Suprapubic skin (tissue), 4 donors: ENCODE data around the gene RNF183. TPM values are rescaled to one million over a fixed set of nuclear protein-coding genes. Genes with fewer than 3 reads are reported as not detected.
A peak's percentile ranks its signal among the peaks of the same experiment; 100 is the strongest.

Source experiments
- DNase-seq, 2 donors: peaks; one replicate each; pipeline ENCODE4 v3.0.0-alpha.2; 2019; ENCODE audit warnings: low spot score in 2 of 2
- H3K27ac ChIP-seq: fragments of 200-600 bp; sonication (generic); one replicate; pipeline ENCODE4 v1.5.1; 2019
- H3K27me3 ChIP-seq: fragments of 200-600 bp; sonication (generic); one replicate; pipeline ENCODE4 v1.5.1; 2019
- H3K36me3 ChIP-seq: fragments of 200-600 bp; sonication (generic); one replicate; pipeline ENCODE4 v1.5.1; 2019
- H3K4me1 ChIP-seq: fragments of 200-600 bp; sonication (generic); one replicate; pipeline ENCODE4 v1.5.1; 2019
- H3K4me3 ChIP-seq: fragments of 200-600 bp; sonication (generic); one replicate; pipeline ENCODE4 v1.5.1; 2019; ENCODE audit warnings: mild to moderate bottlenecking
- H3K9me3 ChIP-seq: fragments of 200-600 bp; sonication (generic); one replicate; pipeline ENCODE4 v1.5.1; 2019
- EP300 ChIP-seq: sonication (generic); formaldehyde crosslinking; IDR thresholded peaks from one replicate; pipeline ENCODE4 v1.6.1; 2017; ENCODE audit warnings: antibody characterized with exemption
- POLR2A ChIP-seq, 2 donors: fragments of 450-650 bp; IDR thresholded peaks; one replicate each; pipeline ENCODE4 v1.6.1; 2017; ENCODE audit warnings: antibody characterized with exemption in 2 of 2, mild to moderate bottlenecking in 2 of 2, moderate library complexity in 2 of 2
- POLR2AphosphoS5 ChIP-seq, 3 donors: sonication (generic); formaldehyde crosslinking; IDR thresholded peaks; one replicate each; pipeline ENCODE4 v1.6.1; 2017; ENCODE audit warnings: antibody characterized with exemption in 3 of 3
- WGBS: methylation state at CpG from one replicate; pipeline ENCODE4 v1.1.5; 2018; 5-methylcytosine and 5-hydroxymethylcytosine counted together
- total RNA-seq, 4 donors: library from RNA; depleted of rRNA; stranded (reverse); fragments of >200 nt; gene quantifications; one replicate each; pipeline ENCODE4 v1.1.0, GENCODE V29; 2016
- TF ChIP-seq, protein P1 (sequence below), 2 donors: fragments of 200-600 bp in 1 of 2; fragments of 450-650 bp in 1 of 2; sonication (generic) in 1 of 2; IDR thresholded peaks; one replicate each; pipeline ENCODE4 v1.5.1; 2016 to 2019; ENCODE audit warnings: antibody characterized with exemption in 2 of 2, mild to moderate bottlenecking in 1 of 2, moderate library complexity in 1 of 2

The RNF183 gene
- total RNA-seq, 4 donors from 2014 or later: 2.0 TPM; not detected in 3

GRCh38 chr9:113349445-113350094, 46.4 kb upstream of the RNF183 start, which contains the start of gene BSPRY:
Gene BSPRY (plus strand): TSS chr9:113349541. CDS start chr9:113349580, 39 bp downstream.
- peaks cover 22% of the 10 kb centered on the region for H3K4me1 ChIP-seq
- peak within 1 kb of the TSS; percentile 67 for H3K27ac ChIP-seq
- no peak for DNase-seq
- no peaks in the 10 kb centered on the region for H3K9me3 ChIP-seq
- H3K36me3 ChIP-seq: no peaks in the 10 kb centered on the region
- peak within 1 kb of the TSS; percentile 68 for H3K4me3 ChIP-seq
- no peak for TF ChIP-seq EP300
- TF ChIP-seq, protein P1, sequence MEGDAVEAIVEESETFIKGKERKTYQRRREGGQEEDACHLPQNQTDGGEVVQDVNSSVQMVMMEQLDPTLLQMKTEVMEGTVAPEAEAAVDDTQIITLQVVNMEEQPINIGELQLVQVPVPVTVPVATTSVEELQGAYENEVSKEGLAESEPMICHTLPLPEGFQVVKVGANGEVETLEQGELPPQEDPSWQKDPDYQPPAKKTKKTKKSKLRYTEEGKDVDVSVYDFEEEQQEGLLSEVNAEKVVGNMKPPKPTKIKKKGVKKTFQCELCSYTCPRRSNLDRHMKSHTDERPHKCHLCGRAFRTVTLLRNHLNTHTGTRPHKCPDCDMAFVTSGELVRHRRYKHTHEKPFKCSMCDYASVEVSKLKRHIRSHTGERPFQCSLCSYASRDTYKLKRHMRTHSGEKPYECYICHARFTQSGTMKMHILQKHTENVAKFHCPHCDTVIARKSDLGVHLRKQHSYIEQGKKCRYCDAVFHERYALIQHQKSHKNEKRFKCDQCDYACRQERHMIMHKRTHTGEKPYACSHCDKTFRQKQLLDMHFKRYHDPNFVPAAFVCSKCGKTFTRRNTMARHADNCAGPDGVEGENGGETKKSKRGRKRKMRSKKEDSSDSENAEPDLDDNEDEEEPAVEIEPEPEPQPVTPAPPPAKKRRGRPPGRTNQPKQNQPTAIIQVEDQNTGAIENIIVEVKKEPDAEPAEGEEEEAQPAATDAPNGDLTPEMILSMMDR (IDR thresholded peaks at IDR 0.05): no peak
- TF ChIP-seq POLR2AphosphoS5 (IDR thresholded peaks at IDR 0.05): no peak
- TF ChIP-seq POLR2A (IDR thresholded peaks at IDR 0.05): no peak
- peaks cover 24% of the 10 kb centered on the region for H3K27me3 ChIP-seq
- 3% methylated on average over 17 of the region's 71 CpGs for WGBS

GRCh38 chr9:113349066-113349444, 45.9 kb upstream of the RNF183 start:
- Histone ChIP-seq H3K9me3 (no peaks in the 10 kb centered on the region), H3K4me1 (peaks cover 22% of the 10 kb centered on the region), H3K27ac (peak overlapping the region; percentile 67), H3K36me3 (no peaks in the 10 kb centered on the region), H3K4me3 (peak overlapping the region; percentile 68), H3K27me3 (peaks cover 24% of the 10 kb centered on the region)
- DNase-seq: no peak
- 24% methylated on average over 13 of the region's 13 CpGs for WGBS
- TF ChIP-seq POLR2AphosphoS5 (IDR thresholded peaks at IDR 0.05) (no peak), EP300 (no peak), POLR2A (IDR thresholded peaks at IDR 0.05) (no peak)
- TF ChIP-seq, protein P1 (IDR thresholded peaks at IDR 0.05): no peak

DNA sequence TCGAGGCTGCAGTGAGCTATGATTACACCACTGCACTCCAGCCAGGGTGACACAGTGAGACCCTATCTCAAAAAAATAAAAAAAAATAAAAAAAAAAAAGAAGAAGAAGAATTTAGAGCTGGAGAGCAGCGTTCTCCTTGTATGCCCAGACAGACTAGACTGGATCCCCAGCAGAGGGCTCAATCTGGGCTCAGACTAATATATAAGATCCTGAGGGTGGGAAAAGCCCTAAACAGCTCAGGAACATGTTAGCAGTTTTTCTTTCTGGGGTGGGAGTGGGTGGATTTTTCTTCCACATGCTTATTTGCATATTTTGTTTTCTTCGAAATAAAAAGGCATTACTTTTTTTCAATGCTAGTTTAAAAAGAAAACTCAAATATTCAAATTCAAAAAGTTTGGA, 45.3 kb upstream of the RNF183 start:
- no peak overlapping the region for H3K27ac ChIP-seq

DNA sequence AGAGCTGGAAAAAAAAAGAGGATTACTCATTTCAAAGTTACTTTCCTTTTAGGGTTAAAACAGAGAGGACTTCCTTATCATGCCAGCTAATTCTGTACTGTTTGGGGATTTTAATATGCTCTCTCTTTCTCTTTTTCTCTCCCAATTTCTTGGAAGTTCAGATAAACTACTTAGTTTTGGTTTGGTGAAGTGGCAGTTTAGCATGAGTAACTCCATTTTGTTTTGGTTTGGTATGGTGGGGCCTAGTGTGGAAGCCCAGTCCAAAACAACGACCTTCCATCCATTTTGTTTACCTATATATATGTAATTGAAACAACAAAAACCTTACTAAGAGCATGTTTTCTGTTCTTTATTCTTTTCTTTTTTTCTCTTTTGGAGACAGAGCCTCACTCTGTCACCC, 42.5 kb upstream of the RNF183 start:
- peaks cover 32% of the 10 kb centered on the region for H3K4me1 ChIP-seq
- no peaks in the 10 kb centered on the region for H3K9me3 ChIP-seq
- 83% methylated on average over 1 of the region's 1 CpG for WGBS
- H3K27ac ChIP-seq: no peak overlapping the region
- H3K27me3 ChIP-seq: peaks cover 11% of the 10 kb centered on the region
- H3K4me3 ChIP-seq: no peak overlapping the region
- no peaks in the 10 kb centered on the region for H3K36me3 ChIP-seq
- no peak for TF ChIP-seq POLR2AphosphoS5 (IDR thresholded peaks at IDR 0.05)
- TF ChIP-seq EP300: no peak
- TF ChIP-seq, protein P1 (IDR thresholded peaks at IDR 0.05): no peak
- no peak for TF ChIP-seq POLR2A (IDR thresholded peaks at IDR 0.05)
- DNase-seq: no peak

More for the DNA sequence above, 45.3 kb upstream of the RNF183 start:
- H3K9me3 ChIP-seq: no peaks in the 10 kb centered on the region
- no peaks in the 10 kb centered on the region for H3K36me3 ChIP-seq
- DNase-seq: no peak
- no peak for TF ChIP-seq POLR2A (IDR thresholded peaks at IDR 0.05)
- TF ChIP-seq, protein P1 (IDR thresholded peaks at IDR 0.05): no peak
- TF ChIP-seq POLR2AphosphoS5 (IDR thresholded peaks at IDR 0.05): no peak
- no peak for TF ChIP-seq EP300
- no peak overlapping the region for H3K4me3 ChIP-seq
- 87% methylated on average over 3 of the region's 3 CpGs for WGBS
- peaks cover 24% of the 10 kb centered on the region for H3K27me3 ChIP-seq
- peaks cover 25% of the 10 kb centered on the region for H3K4me1 ChIP-seq

GRCh38 chr9:113345190-113345589, 42.0 kb upstream of the RNF183 start:
- TF ChIP-seq POLR2AphosphoS5 (IDR thresholded peaks at IDR 0.05): no peak
- Histone ChIP-seq H3K27me3 (peaks cover 6% of the 10 kb centered on the region), H3K9me3 (no peaks in the 10 kb centered on the region), H3K4me3 (no peak overlapping the region), H3K4me1 (peaks cover 31% of the 10 kb centered on the region), H3K36me3 (no peaks in the 10 kb centered on the region), H3K27ac (no peak overlapping the region)
- DNase-seq: no peak
- 65% methylated on average over 2 of the region's 2 CpGs for WGBS
